NOMO-1 treated with dmso at 0.1 percent for 144 hours (cell line): ENCODE results near the gene FAM117B.
"Not testable (repeated sequence)": the region's sequence is repeated elsewhere in the genome, so short reads cannot be mapped to it uniquely, and the experiment has no call there.

Source experiments
- DNase-seq: peaks from one replicate; lab custom pipeline; 2025; ENCODE audit not compliant: unreplicated experiment; lab: John Stamatoyannopoulos, UW

The FAM117B gene

DNA sequence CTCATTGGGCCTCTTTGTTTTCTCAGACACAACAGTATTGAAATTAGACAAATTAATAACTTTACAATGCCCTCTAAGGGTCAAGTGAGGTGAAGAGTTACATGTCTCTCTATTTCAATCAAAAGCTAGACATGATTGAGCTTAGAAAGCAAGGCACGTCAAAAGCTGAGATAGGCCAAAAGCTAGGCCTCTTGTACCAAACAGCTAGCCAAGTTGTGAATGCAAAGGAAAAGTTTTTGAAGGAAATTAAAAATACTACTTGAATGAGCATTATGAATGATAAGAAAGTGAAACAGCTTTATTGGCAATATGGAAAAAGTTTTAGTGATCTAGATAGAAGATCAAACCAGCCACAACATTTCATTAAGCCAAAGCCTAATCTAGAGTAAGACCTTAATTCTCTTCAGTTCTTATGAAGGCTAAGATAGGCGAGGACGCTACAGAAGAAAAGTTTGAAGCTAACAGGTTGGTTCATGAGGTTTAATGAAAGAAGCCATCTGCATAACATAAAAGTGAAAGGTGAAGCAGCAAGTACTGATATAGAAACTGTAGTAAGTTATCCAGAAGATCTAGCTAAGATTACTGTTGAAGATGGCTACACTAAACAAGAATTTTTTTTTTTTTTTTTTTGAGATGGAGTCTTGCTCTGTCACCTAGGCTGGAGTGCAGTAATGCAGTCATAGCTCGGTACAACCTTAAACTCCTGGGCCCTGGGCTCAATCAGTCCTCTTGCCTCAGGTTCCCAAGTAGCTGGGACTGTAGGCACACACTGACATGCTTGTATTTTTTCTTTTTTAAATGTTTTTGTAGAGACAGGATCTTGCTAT is 65.5 kb downstream of the FAM117B start:
- DNase-seq: no peak

- no peak for DNase-seq
Measured at GRCh38 chr2:202703091-202703490, 68.3 kb downstream of the FAM117B start.

DNA sequence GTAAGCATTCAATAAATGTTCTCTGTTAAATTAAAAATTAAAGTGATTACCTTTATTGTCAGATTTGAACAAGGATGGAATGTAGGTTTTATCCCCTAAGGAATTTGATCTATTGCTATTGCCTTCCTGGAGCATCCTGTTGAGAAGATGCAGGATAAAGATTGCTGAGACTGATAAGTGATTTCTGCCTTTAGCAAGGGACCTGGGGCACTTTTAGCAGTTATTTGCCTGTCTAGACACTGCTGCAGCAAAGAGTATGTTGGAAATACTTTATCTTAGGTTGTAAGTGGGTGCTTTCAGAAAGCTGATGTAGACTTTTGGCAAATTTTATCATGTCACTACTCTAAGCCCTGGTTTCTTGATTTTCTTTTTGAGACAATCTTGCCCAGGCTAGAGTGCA is 69.5 kb downstream of the FAM117B start:
- no peak for DNase-seq

GRCh38 chr2:202705446-202706020 is 70.8 kb downstream of the FAM117B start:
- DNase-seq: no peak

- DNase-seq: not testable (repeated sequence)
Measured at GRCh38 chr2:202714971-202715935, 80.5 kb downstream of the FAM117B start.

DNA sequence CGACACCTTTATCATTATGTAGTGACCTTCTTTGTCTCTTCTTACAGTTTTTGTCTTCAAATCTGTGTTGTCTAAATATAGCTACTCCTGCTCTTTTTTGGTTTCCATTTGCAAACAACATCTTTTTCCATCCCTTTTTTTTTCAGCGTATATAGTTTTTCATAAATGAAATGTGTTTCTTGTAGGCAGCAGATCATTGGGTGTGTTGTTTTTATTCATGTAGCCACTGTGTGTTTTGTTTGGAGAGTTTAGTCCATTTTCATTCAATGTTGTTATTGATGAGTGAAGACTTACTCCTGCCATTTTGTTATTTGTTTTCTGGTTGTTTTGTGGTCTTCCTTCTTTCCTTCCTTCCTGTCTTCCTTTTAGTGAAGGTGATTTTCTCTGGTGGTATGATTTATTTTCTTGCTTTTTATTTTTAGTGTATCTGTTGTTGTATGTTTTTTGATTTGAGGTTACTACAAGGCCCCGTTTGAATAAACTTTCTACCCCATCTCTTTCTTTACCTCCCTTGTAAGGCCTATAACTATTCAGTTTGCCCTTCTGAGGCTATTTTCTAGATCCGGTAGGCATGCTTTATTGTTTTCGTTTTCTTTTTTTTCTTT is 81.4 kb downstream of the FAM117B start:
- DNase-seq: no peak

DNA sequence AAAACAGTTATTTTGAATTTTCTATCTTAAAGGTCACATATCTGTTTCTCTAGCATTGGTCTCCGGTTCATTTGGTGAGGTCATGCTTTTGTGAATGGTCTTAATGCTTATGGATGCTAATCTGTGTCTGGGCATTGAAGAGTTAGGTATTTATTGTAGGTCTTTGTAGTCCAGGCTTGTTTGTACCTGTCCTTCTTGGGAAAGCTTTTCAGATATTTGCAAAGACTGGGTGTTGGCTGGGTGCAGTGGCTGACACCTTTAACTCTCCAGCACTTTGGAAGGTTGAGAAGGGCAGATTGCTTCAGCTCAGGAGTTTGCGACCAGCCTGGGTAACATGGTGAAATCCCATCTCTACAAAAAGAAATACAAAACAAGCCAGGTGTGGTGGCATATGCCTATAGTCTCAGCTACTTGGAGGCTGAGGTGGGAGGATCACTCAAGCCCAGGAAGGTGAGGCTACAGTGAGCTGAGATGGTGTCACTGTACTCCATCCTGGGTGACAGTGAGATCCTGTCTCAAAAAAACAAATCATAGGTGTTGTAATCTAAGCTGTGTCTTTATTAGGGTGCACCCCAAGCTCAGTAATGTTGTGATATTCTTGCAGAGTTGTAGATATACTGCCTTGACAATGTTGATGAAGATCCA is 82.3 kb downstream of the FAM117B start:
- no peak for DNase-seq

- DNase-seq: no peak
Measured at GRCh38 chr2:202717598-202718310, 83.0 kb downstream of the FAM117B start.

GRCh38 chr2:202718614-202719013 is 83.8 kb downstream of the FAM117B start:
- no peak for DNase-seq

DNA sequence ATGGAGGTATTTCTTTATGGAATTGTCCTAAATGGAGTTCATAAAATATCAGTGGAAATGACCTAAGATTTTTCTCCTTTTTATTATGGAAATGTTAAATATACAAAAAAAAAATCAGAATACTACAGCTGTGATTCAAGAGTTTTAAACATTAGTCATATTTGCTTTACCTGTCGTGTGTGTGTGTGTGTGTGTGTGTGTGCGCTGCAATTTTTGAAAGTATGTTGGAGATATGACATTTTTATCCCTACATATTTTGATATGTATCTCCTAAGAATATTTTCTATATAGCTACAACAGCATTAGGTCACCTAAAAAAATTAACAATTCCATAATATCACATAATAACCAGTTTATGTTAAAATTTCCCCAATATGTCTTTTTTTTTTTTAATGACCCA is 85.5 kb downstream of the FAM117B start:
- no peak for DNase-seq

- DNase-seq: no peak
Measured at GRCh38 chr2:202721621-202722020, 86.9 kb downstream of the FAM117B start.

DNA sequence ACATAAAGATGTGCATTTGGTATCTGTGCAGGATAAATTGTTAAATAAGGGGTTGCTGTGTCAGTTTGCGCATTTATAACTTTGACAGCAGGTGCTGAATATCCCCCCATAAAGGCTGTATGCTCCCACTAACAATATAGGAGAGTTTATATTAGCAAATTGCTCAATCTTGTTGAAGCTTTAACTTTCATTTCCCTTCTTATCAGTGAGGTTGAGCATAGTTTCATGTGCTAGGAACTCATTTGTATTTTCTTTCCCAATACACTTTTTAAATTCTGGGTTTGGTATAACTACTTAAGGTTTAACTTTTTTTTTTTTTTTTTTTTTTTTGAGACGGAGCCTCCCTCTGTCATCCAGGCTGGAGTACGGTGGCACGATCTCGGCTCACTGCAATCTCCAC is 89.0 kb downstream of the FAM117B start:
- DNase-seq: no peak

GRCh38 chr2:202726070-202726469 is 91.3 kb downstream of the FAM117B start:
- no peak for DNase-seq

DNA sequence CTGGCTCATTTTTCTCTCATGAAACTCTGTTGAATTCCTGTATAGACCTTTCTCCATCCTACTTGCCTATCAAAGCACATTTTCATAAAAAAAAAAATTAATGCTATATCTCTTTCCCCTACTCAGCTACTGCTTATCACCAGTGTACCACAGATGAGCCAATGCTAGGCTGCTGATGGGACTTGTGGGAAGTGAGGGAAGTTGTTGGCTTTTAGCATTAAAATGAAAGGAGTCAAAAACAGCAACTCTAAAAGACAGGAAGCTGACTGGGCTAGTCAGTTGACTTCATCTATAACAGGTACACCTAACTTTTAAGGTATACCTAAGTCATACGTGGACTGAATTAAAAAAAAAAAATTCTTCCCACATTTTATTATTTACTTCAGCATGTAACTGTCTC is 102.1 kb downstream of the FAM117B start:
- DNase-seq: no peak

DNA sequence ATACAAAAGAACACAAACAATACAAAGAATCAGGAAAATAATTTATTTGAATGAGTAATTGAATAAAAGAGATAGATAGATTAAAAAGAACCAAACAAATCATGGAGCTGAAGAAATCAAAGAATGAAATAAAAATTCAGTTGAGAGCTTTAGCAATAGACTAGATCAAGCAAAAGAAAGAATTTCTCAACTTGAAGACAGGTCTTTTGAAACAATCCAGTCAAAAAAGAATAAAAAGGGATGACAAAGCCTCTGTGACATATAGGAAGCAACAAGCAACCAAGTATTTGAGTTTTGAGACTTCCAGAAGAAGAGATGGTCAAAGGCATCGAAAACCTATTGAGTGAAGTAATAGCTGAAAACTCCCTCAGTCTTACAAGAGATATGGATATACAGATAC is 108.8 kb downstream of the FAM117B start:
- DNase-seq: no peak

DNA sequence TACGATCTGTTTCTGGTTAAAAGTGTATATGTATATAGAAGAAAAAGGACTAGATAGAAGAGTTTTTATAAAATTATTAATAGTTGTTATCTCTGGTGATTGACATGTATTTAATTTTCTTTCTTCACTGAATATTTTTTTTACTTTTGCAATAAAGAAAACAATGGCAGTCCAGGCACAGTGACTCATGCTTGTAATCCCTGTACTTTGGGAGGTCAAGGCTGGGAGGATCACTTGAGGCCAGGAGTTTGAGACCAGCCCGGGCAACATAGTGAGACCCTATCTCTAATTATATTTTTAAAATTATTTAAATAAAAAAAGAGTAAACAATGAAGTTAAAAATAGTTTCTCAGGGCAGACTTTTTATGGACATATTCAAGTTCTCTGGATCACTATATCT is 114.7 kb downstream of the FAM117B start:
- DNase-seq: no peak

DNA sequence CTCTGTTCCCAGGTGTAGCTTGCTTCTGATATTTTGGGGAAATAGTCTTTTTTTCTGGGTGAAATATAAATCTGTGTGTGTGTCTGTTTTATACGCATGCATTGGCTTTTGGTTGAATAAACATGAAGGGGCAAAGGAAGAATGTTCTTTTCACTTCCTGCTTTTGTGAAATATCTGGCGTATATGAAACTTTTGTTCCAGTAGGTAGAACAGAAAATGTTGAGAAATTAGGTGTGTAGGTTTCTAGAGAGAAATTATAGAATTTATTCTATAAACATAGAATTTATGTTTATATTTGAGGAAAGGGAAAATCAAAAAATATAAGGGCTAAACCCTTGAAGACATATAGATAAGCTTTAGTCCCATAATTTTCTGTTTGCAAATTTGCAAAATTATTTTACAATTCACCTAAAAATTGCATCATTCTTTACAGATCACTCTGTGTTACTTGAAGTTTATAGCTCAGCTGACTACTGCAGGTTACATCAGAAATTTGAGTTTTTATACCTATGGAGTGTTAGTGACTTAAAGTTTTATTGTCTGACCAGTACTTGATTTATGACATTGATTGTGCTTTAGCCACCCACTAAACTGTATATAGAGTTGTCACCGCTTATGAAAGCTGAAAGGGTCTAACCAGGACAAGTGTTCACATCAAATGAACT is 116.1 kb downstream of the FAM117B start:
- no peak for DNase-seq

GRCh38 chr2:202752071-202752470 is 117.3 kb downstream of the FAM117B start:
- no peak for DNase-seq

DNA sequence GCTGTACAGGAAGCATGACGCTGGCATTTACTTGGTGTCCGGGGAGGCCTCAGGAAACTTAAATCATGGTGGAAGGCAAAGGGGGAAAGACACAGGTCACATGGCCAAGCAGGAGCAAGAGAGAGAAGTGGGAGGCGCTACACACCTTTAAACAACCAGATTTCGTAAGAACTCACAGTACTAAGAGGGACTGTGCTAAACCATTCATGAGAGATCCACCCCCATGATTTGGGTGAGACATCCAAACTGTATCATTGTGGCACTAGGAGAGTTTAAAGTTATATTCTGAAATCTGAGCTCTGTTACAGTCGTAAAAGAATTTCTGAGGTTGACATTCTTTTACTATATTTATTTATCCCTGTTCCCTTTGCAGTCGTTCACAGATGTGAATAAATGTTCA is 120.2 kb downstream of the FAM117B start:
- no peak for DNase-seq

GRCh38 chr2:202756598-202756997 is 121.8 kb downstream of the FAM117B start:
- DNase-seq: no peak
